Fibroblast of lung (primary cell): ENCODE measurements around the gene SORCS2. TPM values are rescaled to one million over a fixed set of nuclear protein-coding genes. Genes with fewer than 3 reads are reported as not detected.

ENCODE experiments used
- DNase-seq, 2 donors: peaks; one replicate each; pipeline versions ENCODE4 v3.0.0 to v3.0.0-alpha.2; 2010; ENCODE audit warnings: low read depth in 2 of 2
- H2AFZ ChIP-seq: 2 replicates; pipeline ENCODE4 v1.5.1; 2012; ENCODE audit warnings: low read length, control low read depth, inconsistent platforms
- H3K27ac ChIP-seq: 2 replicates; pipeline ENCODE4 v1.5.1; 2011; ENCODE audit warnings: low read length, control low read depth; ENCODE audit not compliant: insufficient read depth
- H3K27me3 ChIP-seq: 2 replicates; pipeline ENCODE4 v1.5.1; 2011; ENCODE audit warnings: mild to moderate bottlenecking, low read length; ENCODE audit not compliant: control insufficient read depth, insufficient read depth
- H3K36me3 ChIP-seq: 2 replicates; pipeline ENCODE4 v1.5.1; 2011; ENCODE audit warnings: low read length; ENCODE audit not compliant: control insufficient read depth, insufficient read depth
- H3K4me1 ChIP-seq: 2 replicates; pipeline ENCODE4 v1.5.1; 2011; ENCODE audit warnings: low read length; ENCODE audit not compliant: control insufficient read depth, insufficient read depth; ENCODE audit errors: extremely low read depth
- H3K4me2 ChIP-seq: 2 replicates; pipeline ENCODE4 v1.5.1; 2011; ENCODE audit warnings: low read length, control low read depth; ENCODE audit not compliant: insufficient read depth; ENCODE audit errors: extremely low read depth
- H3K4me3 ChIP-seq, 4 experiments: fragments of 200-600 bp in 1 of 4; sonication (generic) in 1 of 4; replicated peaks in 1 of 4; 2 replicates each; pipeline ENCODE4 v1.5.1; 2011 to 2016; ENCODE audit warnings: low read length in 4 of 4, low read depth in 3 of 4, mild to moderate bottlenecking in 3 of 4, control low read depth in 2 of 4, inconsistent platforms in 1 of 4, mixed read lengths in 1 of 4; ENCODE audit not compliant: insufficient read depth in 1 of 4; ENCODE audit errors: control extremely low read depth in 1 of 4
- H3K79me2 ChIP-seq: 2 replicates; pipeline ENCODE4 v1.5.1; 2012; ENCODE audit warnings: mild to moderate bottlenecking, low read length, inconsistent platforms; ENCODE audit not compliant: control insufficient read depth, insufficient read depth
- H3K9ac ChIP-seq: 2 replicates; pipeline ENCODE4 v1.5.1; 2011; ENCODE audit warnings: mild to moderate bottlenecking, low read length, control low read depth; ENCODE audit not compliant: insufficient read depth
- H3K9me3 ChIP-seq: 2 replicates; pipeline ENCODE4 v1.5.1; 2012; ENCODE audit warnings: low read depth, low read length; ENCODE audit not compliant: control insufficient read depth, insufficient read depth
- H4K20me1 ChIP-seq: 2 replicates; pipeline ENCODE4 v1.5.1; 2011; ENCODE audit warnings: low read length; ENCODE audit not compliant: control insufficient read depth, insufficient read depth; ENCODE audit errors: extremely low read depth
- EZH2 ChIP-seq: IDR thresholded peaks from 2 replicates; pipeline ENCODE4 v1.5.1; 2012; ENCODE audit warnings: low read length, control low read depth, mild to moderate bottlenecking; ENCODE audit errors: missing control alignments
- polyA plus RNA-seq, 2 donors: library from polyadenylated mRNA; depleted of rRNA in 1 of 2; stranded (reverse) in 1 of 2; unstranded in 1 of 2; fragments of >200 nt; gene quantifications; 2 replicates each; pipeline ENCODE4 v1.2.1, GENCODE V29; 2011 to 2012; ENCODE audit warnings: missing spikeins in 1 of 2
- total RNA-seq: library from RNA; depleted of rRNA; stranded (reverse); fragments of >200 nt; gene quantifications from 2 replicates; pipeline ENCODE4 v1.2.1, GENCODE V29; 2014
- TF ChIP-seq, protein P1 (sequence below), 2 donors: IDR thresholded peaks in 1 of 2; conservative IDR thresholded peaks in 1 of 2; 1 replicate in 1 of 2; 2 replicates in 1 of 2; pipeline ENCODE4 v1.5.1; 2011 to 2012; ENCODE audit warnings: low read length in 2 of 2, control low read depth in 1 of 2, inconsistent platforms in 1 of 2, low read depth in 1 of 2, mild to moderate bottlenecking in 1 of 2

The SORCS2 gene
- total and polyA plus RNA-seq, 2 donors (not counting 1 experiment from before 2014, with no cell fraction given), result 0.17 to 0.41 TPM

DNA sequence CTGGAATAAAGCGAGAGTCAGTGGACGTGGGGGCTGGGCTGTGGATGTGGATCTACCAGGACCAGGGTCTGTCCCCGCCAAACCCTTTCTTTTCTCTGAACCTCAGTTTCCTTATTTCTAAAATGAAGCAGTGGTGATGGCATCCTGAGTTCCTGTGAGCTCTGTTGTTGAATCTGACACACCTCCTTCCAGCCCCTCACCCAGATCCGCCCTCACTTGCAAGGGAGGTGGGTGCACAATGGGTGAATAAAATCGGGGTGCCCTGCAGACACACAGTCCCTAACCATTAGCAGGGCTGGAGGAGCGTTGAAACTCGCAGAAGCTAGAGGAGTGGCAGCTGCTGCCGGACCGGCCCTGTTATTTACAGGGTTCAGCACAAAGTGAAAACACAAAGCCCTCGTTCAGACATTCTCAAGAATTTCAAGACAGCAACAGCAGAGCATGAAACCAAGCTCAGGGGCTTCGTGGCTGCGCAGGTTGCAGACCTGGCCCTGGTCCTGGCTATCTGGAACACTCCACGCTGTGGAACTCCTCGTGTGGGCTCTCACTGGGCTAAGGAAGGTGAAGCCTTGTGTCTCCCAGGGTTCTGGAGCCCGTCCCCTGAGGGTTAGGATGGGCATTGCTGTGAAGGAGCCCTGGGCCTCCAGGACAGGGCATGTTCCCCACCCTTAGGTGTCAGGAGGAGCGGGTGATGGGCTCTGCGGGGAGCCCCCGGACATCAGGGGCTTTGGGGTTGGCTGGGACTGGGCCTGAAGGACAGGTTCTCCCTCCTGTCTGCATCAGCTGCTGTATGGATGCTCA is 199.5 kb downstream of the SORCS2 start:
- H3K9ac ChIP-seq, result no peak overlapping the region
- no peaks in the 10 kb centered on the region for H3K9me3 ChIP-seq
- H3K4me1 ChIP-seq, result no peaks in the 10 kb centered on the region
- no peak overlapping the region for H3K4me3 ChIP-seq
- H2AFZ ChIP-seq, result no peak overlapping the region
- H4K20me1 ChIP-seq, result no peaks in the 10 kb centered on the region
- H3K79me2 ChIP-seq, result no peaks in the 10 kb centered on the region
- H3K4me2 ChIP-seq, result no peak overlapping the region
- H3K27ac ChIP-seq, result no peak overlapping the region
- DNase-seq, result no peak
- H3K36me3 ChIP-seq, result no peaks in the 10 kb centered on the region
- no peaks in the 10 kb centered on the region for H3K27me3 ChIP-seq
- TF ChIP-seq EZH2, result no peak
- TF ChIP-seq, protein P1, sequence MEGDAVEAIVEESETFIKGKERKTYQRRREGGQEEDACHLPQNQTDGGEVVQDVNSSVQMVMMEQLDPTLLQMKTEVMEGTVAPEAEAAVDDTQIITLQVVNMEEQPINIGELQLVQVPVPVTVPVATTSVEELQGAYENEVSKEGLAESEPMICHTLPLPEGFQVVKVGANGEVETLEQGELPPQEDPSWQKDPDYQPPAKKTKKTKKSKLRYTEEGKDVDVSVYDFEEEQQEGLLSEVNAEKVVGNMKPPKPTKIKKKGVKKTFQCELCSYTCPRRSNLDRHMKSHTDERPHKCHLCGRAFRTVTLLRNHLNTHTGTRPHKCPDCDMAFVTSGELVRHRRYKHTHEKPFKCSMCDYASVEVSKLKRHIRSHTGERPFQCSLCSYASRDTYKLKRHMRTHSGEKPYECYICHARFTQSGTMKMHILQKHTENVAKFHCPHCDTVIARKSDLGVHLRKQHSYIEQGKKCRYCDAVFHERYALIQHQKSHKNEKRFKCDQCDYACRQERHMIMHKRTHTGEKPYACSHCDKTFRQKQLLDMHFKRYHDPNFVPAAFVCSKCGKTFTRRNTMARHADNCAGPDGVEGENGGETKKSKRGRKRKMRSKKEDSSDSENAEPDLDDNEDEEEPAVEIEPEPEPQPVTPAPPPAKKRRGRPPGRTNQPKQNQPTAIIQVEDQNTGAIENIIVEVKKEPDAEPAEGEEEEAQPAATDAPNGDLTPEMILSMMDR (conservative IDR thresholded peaks at IDR 0.05 in 1 of 2, IDR thresholded peaks at IDR 0.05 in 1 of 2; ENCODE audit: low read depth in 1 of 2, low read length in 2 of 2), result no peak

DNA sequence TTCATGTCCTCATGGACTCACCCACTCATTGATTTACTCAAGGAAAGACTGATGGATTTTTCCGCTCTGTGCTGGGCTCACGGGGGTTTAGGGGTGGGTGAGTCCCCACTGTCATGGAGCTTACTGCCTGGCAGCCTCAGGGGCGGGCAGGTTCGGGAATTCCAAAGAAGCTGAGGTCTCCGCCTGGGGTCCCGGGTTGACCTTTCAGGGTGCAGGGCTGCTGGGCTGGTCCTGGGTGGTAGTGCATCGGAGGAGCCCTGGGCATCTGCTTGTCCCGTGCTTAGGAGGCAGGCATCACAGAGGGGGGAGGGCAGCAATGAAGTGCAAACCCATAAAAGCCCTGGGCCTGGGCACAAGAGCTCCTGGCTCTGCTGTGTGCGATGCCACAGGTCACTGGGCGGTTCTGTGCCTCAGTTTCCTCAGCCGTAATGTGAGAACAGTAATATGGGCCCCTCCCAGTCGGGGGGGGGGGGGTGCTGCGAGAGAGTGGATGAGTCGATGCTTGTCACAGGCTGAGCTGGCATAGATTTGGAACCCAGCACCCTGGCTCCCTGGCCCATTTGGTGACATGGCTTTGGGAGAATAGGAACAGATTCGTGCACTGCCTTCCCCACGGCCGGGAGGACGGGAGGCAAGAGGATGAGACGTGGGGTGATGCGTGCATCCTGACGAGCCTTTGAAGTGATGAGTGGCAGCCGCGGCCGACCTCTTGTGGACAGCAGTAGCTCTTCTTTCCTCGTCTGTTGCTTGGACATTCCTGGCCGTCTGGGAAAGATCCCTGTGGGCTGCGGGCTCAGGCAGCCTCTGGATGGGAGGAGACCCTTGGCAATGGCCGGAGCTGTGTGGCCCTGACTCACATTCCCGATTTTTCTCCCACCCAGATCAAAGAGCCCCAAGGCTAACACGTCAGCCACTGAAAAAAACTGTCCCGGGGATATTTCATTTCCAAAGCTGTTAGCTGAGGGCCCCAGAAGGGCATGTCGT is 200.4 kb downstream of the SORCS2 start:
- DNase-seq, result peak; percentile 23 to 88
- H3K27ac ChIP-seq, result no peak overlapping the region
- no peak overlapping the region for H2AFZ ChIP-seq
- H3K36me3 ChIP-seq, result no peaks in the 10 kb centered on the region
- no peaks in the 10 kb centered on the region for H3K9me3 ChIP-seq
- H3K27me3 ChIP-seq, result peaks cover 4% of the 10 kb centered on the region
- H3K9ac ChIP-seq, result no peak overlapping the region
- H3K4me1 ChIP-seq, result no peaks in the 10 kb centered on the region
- H3K79me2 ChIP-seq, result no peaks in the 10 kb centered on the region
- no peak for TF ChIP-seq EZH2
- TF ChIP-seq, protein P1 (conservative IDR thresholded peaks at IDR 0.05 in 1 of 2, IDR thresholded peaks at IDR 0.05 in 1 of 2; ENCODE audit: low read depth in 1 of 2, low read length in 2 of 2), result peak; percentile 12 to 17
- no peaks in the 10 kb centered on the region for H4K20me1 ChIP-seq
- H3K4me3 ChIP-seq, result no peak overlapping the region
- H3K4me2 ChIP-seq, result no peak overlapping the region
